ENCODE measurements around the gene RAD51.

Gene RAD51

GRCh38 chr15:40696228-40696627 lies 1.3 kb downstream of the RAD51 start:
- TF ChIP-seq, protein P1, sequence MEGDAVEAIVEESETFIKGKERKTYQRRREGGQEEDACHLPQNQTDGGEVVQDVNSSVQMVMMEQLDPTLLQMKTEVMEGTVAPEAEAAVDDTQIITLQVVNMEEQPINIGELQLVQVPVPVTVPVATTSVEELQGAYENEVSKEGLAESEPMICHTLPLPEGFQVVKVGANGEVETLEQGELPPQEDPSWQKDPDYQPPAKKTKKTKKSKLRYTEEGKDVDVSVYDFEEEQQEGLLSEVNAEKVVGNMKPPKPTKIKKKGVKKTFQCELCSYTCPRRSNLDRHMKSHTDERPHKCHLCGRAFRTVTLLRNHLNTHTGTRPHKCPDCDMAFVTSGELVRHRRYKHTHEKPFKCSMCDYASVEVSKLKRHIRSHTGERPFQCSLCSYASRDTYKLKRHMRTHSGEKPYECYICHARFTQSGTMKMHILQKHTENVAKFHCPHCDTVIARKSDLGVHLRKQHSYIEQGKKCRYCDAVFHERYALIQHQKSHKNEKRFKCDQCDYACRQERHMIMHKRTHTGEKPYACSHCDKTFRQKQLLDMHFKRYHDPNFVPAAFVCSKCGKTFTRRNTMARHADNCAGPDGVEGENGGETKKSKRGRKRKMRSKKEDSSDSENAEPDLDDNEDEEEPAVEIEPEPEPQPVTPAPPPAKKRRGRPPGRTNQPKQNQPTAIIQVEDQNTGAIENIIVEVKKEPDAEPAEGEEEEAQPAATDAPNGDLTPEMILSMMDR (conservative IDR thresholded peaks at IDR 0.05; ENCODE audit: control insufficient read depth, insufficient read depth, low read depth, low read length), result no peak
- DNase-seq (ENCODE audit: low read depth), result no peak
- peak overlapping the region; percentile 95 for H3K4me3 ChIP-seq (ENCODE audit: control insufficient read depth, low read depth, low read length)

- no peak overlapping the region for H3K4me3 ChIP-seq (ENCODE audit: control insufficient read depth, low read depth, low read length)
- TF ChIP-seq, protein P1 (conservative IDR thresholded peaks at IDR 0.05; ENCODE audit: control insufficient read depth, insufficient read depth, low read depth, low read length), result no peak
- no peak for DNase-seq (ENCODE audit: low read depth)
Observed at GRCh38 chr15:40697916-40698315, 2.9 kb downstream of the RAD51 start.

DNA sequence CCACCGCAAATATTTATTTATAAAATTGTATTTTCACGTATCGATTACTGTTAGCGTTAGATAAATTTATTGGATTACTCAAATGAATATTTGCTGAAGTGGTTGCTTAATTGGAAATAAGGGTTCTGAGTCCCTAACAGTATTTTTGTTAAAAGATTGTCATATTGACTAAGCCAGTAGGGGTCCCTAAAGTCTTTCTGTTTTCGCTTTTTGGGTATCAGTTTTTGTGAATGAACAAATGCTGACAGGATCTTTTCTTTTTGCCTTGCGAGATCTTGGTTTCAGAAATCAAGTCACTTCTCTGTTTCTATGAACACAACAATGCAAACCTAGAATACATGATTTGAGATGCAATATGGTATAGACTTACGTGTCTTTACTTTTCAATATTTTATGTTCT lies 7.1 kb downstream of the RAD51 start:
- TF ChIP-seq, protein P1 (conservative IDR thresholded peaks at IDR 0.05; ENCODE audit: control insufficient read depth, insufficient read depth, low read depth, low read length), result peak; percentile 24
- DNase-seq (ENCODE audit: low read depth), result peak; percentile 16
- no peak overlapping the region for H3K4me3 ChIP-seq (ENCODE audit: control insufficient read depth, low read depth, low read length)

GRCh38 chr15:40706121-40706520 lies 11.1 kb downstream of the RAD51 start:
- DNase-seq (ENCODE audit: low read depth), result no peak
- TF ChIP-seq, protein P1 (conservative IDR thresholded peaks at IDR 0.05; ENCODE audit: control insufficient read depth, insufficient read depth, low read depth, low read length), result no peak
- no peak overlapping the region for H3K4me3 ChIP-seq (ENCODE audit: control insufficient read depth, low read depth, low read length)

DNA sequence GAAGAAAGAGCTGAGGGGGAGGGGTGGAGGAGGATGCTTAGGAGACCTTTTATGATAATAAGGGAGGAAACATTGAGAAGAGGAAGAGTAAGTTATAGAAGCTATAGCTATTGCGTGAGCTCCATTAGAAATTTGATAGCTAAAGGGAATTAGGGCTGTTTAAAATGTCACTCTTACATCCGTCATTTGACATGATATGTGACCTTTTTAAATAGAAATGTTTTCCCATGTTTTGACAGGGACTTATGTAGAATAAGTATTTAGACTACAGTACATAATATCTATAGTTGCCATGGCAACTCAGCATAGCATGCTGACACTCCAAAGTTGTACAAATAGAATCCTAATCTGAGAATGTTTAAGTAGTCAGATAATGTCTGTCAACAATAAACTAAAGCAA lies 19.2 kb downstream of the RAD51 start:
- H3K4me3 ChIP-seq (ENCODE audit: control insufficient read depth, low read depth, low read length), result no peak overlapping the region
- TF ChIP-seq, protein P1 (conservative IDR thresholded peaks at IDR 0.05; ENCODE audit: control insufficient read depth, insufficient read depth, low read depth, low read length), result no peak
- no peak for DNase-seq (ENCODE audit: low read depth)

DNA sequence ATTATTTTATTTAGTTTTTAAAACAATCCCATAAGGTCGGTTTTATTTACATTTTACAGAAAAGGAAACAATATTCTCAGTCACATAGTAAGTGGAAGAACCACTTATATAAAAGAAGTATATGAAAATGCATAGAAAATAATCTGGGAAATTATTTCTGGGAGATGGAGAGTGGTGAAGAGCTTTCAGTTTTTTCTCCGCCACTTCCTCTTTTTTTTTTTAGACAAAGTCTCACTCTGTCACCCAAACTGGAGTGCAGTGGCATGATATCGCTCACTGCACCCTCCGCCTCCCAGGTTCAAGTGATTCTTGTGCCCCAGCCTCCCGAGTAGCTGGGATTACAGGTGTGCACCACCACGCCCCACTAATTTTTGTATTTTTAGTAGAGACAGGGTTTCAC lies 21.2 kb downstream of the RAD51 start:
- TF ChIP-seq, protein P1 (conservative IDR thresholded peaks at IDR 0.05; ENCODE audit: control insufficient read depth, insufficient read depth, low read depth, low read length), result no peak
- DNase-seq (ENCODE audit: low read depth), result no peak
- H3K4me3 ChIP-seq (ENCODE audit: control insufficient read depth, low read depth, low read length), result no peak overlapping the region

DNA sequence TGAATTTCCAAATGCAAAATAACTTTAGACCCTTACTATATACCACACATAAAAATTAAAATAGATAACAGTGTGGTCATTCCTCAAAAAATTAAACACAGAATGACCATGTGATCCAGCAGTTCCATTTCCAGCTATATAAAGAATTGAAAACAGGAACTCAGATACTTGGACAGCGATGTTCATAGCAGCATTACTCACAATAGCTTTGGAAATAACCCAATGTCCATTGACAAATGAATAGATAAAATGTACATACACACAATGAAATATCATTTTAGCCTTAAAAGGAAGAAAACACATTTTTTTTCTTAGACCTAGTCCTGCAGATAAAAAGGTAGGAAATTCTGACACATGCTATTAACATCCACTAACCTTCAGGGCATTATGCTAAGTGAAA lies 26.7 kb downstream of the RAD51 start:
- H3K4me3 ChIP-seq (ENCODE audit: control insufficient read depth, low read depth, low read length), result no peak overlapping the region
- TF ChIP-seq, protein P1 (conservative IDR thresholded peaks at IDR 0.05; ENCODE audit: control insufficient read depth, insufficient read depth, low read depth, low read length), result no peak
- peak; percentile 11 for DNase-seq (ENCODE audit: low read depth)

Data from fibroblast of mammary gland (primary cell).